Measurements from ENCODE around the gene UBE2J2.

DNA sequence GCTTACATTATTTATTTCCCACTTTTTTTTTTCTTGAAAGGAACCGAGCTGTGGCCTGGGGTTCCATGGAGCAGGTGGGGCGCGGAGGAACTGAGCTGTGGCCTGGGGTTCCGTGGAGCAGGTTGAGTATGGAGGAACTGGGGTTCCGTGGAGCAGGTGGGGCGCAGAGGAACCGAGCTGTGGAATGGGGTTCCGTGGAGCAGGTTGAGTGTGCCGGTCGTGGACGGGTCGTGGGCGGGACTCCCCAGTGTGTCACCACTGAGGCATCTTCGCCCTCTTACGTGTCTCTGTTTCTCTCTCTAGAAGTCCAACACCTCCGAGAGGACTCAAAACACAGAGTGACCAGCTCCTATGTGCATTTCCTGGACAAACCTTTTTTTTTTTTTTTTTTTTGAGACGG, 5.4 kb upstream of the UBE2J2 start:
- TF ChIP-seq CTCF (conservative IDR thresholded peaks at IDR 0.05; ENCODE audit: low read depth, low read length) = no peak
- TF ChIP-seq ELK1 (IDR thresholded peaks at IDR 0.05; ENCODE audit: borderline replicate concordance, low read depth, low read length) = no peak
- TF ChIP-seq, protein P1, sequence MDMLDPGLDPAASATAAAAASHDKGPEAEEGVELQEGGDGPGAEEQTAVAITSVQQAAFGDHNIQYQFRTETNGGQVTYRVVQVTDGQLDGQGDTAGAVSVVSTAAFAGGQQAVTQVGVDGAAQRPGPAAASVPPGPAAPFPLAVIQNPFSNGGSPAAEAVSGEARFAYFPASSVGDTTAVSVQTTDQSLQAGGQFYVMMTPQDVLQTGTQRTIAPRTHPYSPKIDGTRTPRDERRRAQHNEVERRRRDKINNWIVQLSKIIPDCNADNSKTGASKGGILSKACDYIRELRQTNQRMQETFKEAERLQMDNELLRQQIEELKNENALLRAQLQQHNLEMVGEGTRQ (IDR thresholded peaks at IDR 0.05; ENCODE audit: low read depth, low read length) = no peak
- no peak for TF ChIP-seq RCOR1 (IDR thresholded peaks at IDR 0.05; ENCODE audit: insufficient replicate concordance, low read length)
- TF ChIP-seq POLR2A (IDR thresholded peaks at IDR 0.05; ENCODE audit: low read depth, low read length) = no peak
- TF ChIP-seq MAZ (IDR thresholded peaks at IDR 0.05; ENCODE audit: borderline replicate concordance, low read depth, low read length) = no peak
- TF ChIP-seq MXI1 (IDR thresholded peaks at IDR 0.05; ENCODE audit: borderline replicate concordance, low read depth, low read length) = no peak
- no peak for TF ChIP-seq RFX5 (IDR thresholded peaks at IDR 0.05; ENCODE audit: low read depth, low read length)
- TF ChIP-seq CHD1 (IDR thresholded peaks at IDR 0.05; ENCODE audit: low read depth, low read length) = no peak
- TF ChIP-seq CEBPB (IDR thresholded peaks at IDR 0.05; ENCODE audit: low read depth, low read length) = no peak
- no peak for TF ChIP-seq MAFK (IDR thresholded peaks at IDR 0.05; ENCODE audit: low read depth, low read length)
- no peak for TF ChIP-seq RAD21 (IDR thresholded peaks at IDR 0.05; ENCODE audit: low read length)
- no peak for TF ChIP-seq NFE2L2 (IDR thresholded peaks at IDR 0.05; ENCODE audit: low read depth, low read length)
- TF ChIP-seq BHLHE40 (IDR thresholded peaks at IDR 0.05; ENCODE audit: low read depth, low read length) = no peak

Measured in IMR-90 (cell line).